ENCODE measurements around the gene MAPRE2.
A peak's percentile ranks its signal among the peaks of the same experiment; 100 is the strongest.

The MAPRE2 gene

DNA sequence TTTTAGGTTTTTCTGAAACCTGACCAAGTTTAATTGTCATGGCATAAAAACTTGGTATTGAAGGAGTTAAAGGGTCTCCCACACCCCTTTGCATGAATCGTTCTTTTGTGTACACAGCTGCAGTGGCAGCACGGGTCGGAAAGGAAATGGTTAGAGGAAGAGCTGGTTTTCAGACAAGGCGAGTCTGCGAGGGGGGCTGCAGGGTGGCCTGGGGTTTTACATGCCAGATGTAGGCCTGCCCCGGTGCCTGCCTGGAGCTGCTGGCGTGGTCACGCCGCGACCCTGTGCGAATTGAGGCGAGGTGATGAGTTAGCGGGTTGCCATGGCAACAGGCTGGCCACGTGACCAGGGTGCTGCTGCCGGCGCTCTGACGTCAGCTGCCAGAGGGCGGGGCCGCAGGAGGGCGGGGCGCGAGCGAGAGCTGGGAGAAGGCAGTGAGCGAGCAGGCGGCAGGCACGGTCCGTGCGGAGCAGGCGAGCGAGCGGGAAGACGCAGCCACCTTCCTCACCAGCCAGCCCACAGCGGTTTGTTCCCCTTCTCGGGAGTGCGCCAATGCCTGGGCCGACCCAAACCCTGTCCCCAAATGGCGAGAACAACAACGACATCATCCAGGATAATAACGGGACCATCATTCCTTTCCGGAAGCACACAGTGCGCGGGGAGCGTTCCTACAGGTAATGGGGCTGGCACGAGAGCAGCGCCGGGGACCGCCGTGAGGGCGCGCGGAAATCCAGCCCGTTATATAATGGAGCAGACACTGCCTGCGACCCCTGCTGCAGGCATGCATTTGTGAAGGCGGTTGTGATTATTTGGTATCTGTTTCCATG, at the start of gene MAPRE2:
Gene MAPRE2, plus strand, starts transcription at position 426 of the 827 bp plus-strand sequence. Its CDS starts 127 bp downstream, at position 553.
- Histone ChIP-seq H3K4me1 (ENCODE audit: control insufficient read depth in 2 of 2, insufficient read depth in 2 of 2, low read length in 2 of 2) (peaks cover 15 to 20% of the 10 kb centered on the region in 2 donors), H3K4me3 (ENCODE audit: low read length in 2 of 2) (peak within 1 kb of the TSS; percentile 76 to 98), H3K27me3 (ENCODE audit: control insufficient read depth in 2 of 2, insufficient read depth in 2 of 2, low read length in 2 of 2) (no peaks in the 10 kb centered on the region), H3K27ac (ENCODE audit: low read depth in 2 of 2, low read length in 2 of 2) (peak within 1 kb of the TSS; percentile 67 to 92), H3K9ac (ENCODE audit: low read depth in 1 of 2, low read length in 2 of 2) (peak within 1 kb of the TSS; percentile 63 to 87), H3K9me3 (ENCODE audit: control insufficient read depth in 2 of 2, low read length in 2 of 2) (no peaks in the 10 kb centered on the region), H3K36me3 (ENCODE audit: control insufficient read depth in 2 of 2, insufficient read depth in 2 of 2, low read length in 2 of 2) (no peaks in the 10 kb centered on the region)

- H3K4me3 ChIP-seq (ENCODE audit: low read length in 2 of 2), result no peak overlapping the region
- H3K27ac ChIP-seq (ENCODE audit: low read depth in 2 of 2, low read length in 2 of 2), result no peak overlapping the region
- peaks cover 0 to 6% of the 10 kb centered on the region in 2 donors for H3K36me3 ChIP-seq (ENCODE audit: control insufficient read depth in 2 of 2, insufficient read depth in 2 of 2, low read length in 2 of 2)
- no peaks in the 10 kb centered on the region for H3K9me3 ChIP-seq (ENCODE audit: control insufficient read depth in 2 of 2, low read length in 2 of 2)
- H3K9ac ChIP-seq (ENCODE audit: low read depth in 1 of 2, low read length in 2 of 2), result no peak overlapping the region
- H3K27me3 ChIP-seq (ENCODE audit: control insufficient read depth in 2 of 2, insufficient read depth in 2 of 2, low read length in 2 of 2), result no peaks in the 10 kb centered on the region
- no peaks in the 10 kb centered on the region for H3K4me1 ChIP-seq (ENCODE audit: control insufficient read depth in 2 of 2, insufficient read depth in 2 of 2, low read length in 2 of 2)
Measured at GRCh38 chr18:34991561-34991960, 49.7 kb upstream of the MAPRE2 start.

GRCh38 chr18:34993289-34993688, 47.9 kb upstream of the MAPRE2 start:
- Histone ChIP-seq H3K36me3 (ENCODE audit: control insufficient read depth in 2 of 2, insufficient read depth in 2 of 2, low read length in 2 of 2) (peaks cover 0 to 6% of the 10 kb centered on the region in 2 donors), H3K9me3 (ENCODE audit: control insufficient read depth in 2 of 2, low read length in 2 of 2) (no peaks in the 10 kb centered on the region), H3K27ac (ENCODE audit: low read depth in 2 of 2, low read length in 2 of 2) (no peak overlapping the region), H3K9ac (ENCODE audit: low read depth in 1 of 2, low read length in 2 of 2) (no peak overlapping the region), H3K27me3 (ENCODE audit: control insufficient read depth in 2 of 2, insufficient read depth in 2 of 2, low read length in 2 of 2) (no peaks in the 10 kb centered on the region), H3K4me1 (ENCODE audit: control insufficient read depth in 2 of 2, insufficient read depth in 2 of 2, low read length in 2 of 2) (no peaks in the 10 kb centered on the region), H3K4me3 (ENCODE audit: low read length in 2 of 2) (no peak overlapping the region)

DNA sequence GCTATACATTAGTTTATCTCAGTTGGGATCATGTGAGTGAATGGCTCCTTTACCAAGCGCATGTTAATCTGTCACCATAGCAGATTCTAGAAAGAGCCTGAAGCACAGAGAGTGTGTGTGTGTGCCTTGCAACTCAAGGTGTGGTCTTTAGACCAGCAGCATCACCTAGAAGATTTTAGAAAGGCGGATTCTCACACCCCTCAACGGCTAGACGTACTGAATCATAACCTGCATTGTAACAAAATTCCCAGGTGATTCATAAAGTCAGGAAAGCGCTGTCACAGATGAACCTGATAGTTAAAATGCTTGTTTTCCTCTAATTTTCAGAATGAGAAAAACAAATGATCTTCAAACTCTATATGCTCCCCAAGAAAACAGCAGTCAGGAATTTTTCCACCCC, 45.5 kb upstream of the MAPRE2 start:
- peaks cover 0 to 6% of the 10 kb centered on the region in 2 donors for H3K36me3 ChIP-seq (ENCODE audit: control insufficient read depth in 2 of 2, insufficient read depth in 2 of 2, low read length in 2 of 2)
- no peaks in the 10 kb centered on the region for H3K27me3 ChIP-seq (ENCODE audit: control insufficient read depth in 2 of 2, insufficient read depth in 2 of 2, low read length in 2 of 2)
- no peak overlapping the region for H3K27ac ChIP-seq (ENCODE audit: low read depth in 2 of 2, low read length in 2 of 2)
- no peaks in the 10 kb centered on the region for H3K9me3 ChIP-seq (ENCODE audit: control insufficient read depth in 2 of 2, low read length in 2 of 2)
- H3K4me1 ChIP-seq (ENCODE audit: control insufficient read depth in 2 of 2, insufficient read depth in 2 of 2, low read length in 2 of 2), result no peaks in the 10 kb centered on the region
- no peak overlapping the region for H3K4me3 ChIP-seq (ENCODE audit: low read length in 2 of 2)
- no peak overlapping the region for H3K9ac ChIP-seq (ENCODE audit: low read depth in 1 of 2, low read length in 2 of 2)

- Histone ChIP-seq H3K27ac (ENCODE audit: low read depth in 2 of 2, low read length in 2 of 2) (no peak overlapping the region), H3K9ac (ENCODE audit: low read depth in 1 of 2, low read length in 2 of 2) (no peak overlapping the region), H3K9me3 (ENCODE audit: control insufficient read depth in 2 of 2, low read length in 2 of 2) (no peaks in the 10 kb centered on the region)
Measured at GRCh38 chr18:34998661-34999060, 42.6 kb upstream of the MAPRE2 start.

DNA sequence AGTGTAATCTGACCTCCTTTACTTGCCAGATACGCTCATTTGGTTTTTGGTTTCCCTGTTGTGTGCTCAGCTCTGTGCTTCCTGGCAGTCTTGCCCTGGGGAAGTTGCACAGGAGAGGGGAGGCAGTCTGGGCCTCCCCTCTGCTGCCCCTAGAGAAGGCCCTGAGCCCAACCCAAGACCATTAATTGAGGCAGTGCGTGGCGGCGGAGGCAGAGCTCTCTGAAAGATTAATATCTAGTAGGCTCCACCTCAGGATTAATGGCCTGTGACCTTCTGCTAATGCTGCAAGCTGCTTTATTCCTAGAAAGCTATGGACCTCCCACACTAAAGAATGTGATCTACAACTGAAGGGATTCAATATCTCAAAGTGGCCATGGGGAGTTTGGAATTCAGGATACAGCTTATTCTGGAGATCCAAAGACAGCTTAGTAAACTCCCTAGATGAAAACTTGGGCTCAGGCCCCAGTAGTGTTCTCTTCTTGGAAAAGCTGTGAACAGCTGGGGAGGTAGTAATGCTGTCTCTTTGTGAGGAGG, 41.4 kb upstream of the MAPRE2 start:
- H3K4me1 ChIP-seq (ENCODE audit: control insufficient read depth in 2 of 2, insufficient read depth in 2 of 2, low read length in 2 of 2), result no peaks in the 10 kb centered on the region
- H3K36me3 ChIP-seq (ENCODE audit: control insufficient read depth in 2 of 2, insufficient read depth in 2 of 2, low read length in 2 of 2), result peaks cover 0 to 6% of the 10 kb centered on the region in 2 donors
- H3K9me3 ChIP-seq (ENCODE audit: control insufficient read depth in 2 of 2, low read length in 2 of 2), result no peaks in the 10 kb centered on the region
- no peaks in the 10 kb centered on the region for H3K27me3 ChIP-seq (ENCODE audit: control insufficient read depth in 2 of 2, insufficient read depth in 2 of 2, low read length in 2 of 2)
- H3K9ac ChIP-seq (ENCODE audit: low read depth in 1 of 2, low read length in 2 of 2), result no peak overlapping the region
- H3K4me3 ChIP-seq (ENCODE audit: low read length in 2 of 2), result no peak overlapping the region
- H3K27ac ChIP-seq (ENCODE audit: low read depth in 2 of 2, low read length in 2 of 2), result no peak overlapping the region

More at GRCh38 chr18:34998661-34999060, 42.6 kb upstream of the MAPRE2 start:
- Histone ChIP-seq H3K4me1 (ENCODE audit: control insufficient read depth in 2 of 2, insufficient read depth in 2 of 2, low read length in 2 of 2) (no peaks in the 10 kb centered on the region), H3K4me3 (ENCODE audit: low read length in 2 of 2) (no peak overlapping the region), H3K36me3 (ENCODE audit: control insufficient read depth in 2 of 2, insufficient read depth in 2 of 2, low read length in 2 of 2) (peaks cover 0 to 6% of the 10 kb centered on the region in 2 donors), H3K27me3 (ENCODE audit: control insufficient read depth in 2 of 2, insufficient read depth in 2 of 2, low read length in 2 of 2) (no peaks in the 10 kb centered on the region)

DNA sequence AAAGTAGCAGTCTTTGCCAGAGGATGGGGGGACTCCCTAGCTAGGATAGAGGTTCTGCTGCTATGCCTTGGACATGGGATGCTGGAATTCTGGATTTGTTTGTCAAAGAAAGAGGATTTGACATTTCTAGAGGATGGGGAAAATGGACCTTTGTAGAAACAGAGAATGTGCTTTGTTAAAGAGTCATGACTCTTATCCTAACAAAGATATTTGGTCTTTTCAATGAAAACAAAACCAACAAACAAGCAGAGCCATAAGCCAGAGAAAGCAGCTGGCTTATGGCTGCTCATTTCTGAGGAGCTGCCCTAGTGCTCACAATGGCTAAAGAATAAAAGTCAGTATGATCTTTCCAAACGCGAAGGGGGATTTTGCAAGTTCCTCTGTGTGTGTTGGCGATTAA, 40.8 kb upstream of the MAPRE2 start:
- H3K9ac ChIP-seq (ENCODE audit: low read depth in 1 of 2, low read length in 2 of 2), result no peak overlapping the region
- no peaks in the 10 kb centered on the region for H3K9me3 ChIP-seq (ENCODE audit: control insufficient read depth in 2 of 2, low read length in 2 of 2)
- no peak overlapping the region for H3K27ac ChIP-seq (ENCODE audit: low read depth in 2 of 2, low read length in 2 of 2)
- no peak overlapping the region for H3K4me3 ChIP-seq (ENCODE audit: low read length in 2 of 2)
- peaks cover 0 to 3% of the 10 kb centered on the region in 2 donors for H3K36me3 ChIP-seq (ENCODE audit: control insufficient read depth in 2 of 2, insufficient read depth in 2 of 2, low read length in 2 of 2)
- no peaks in the 10 kb centered on the region for H3K4me1 ChIP-seq (ENCODE audit: control insufficient read depth in 2 of 2, insufficient read depth in 2 of 2, low read length in 2 of 2)
- H3K27me3 ChIP-seq (ENCODE audit: control insufficient read depth in 2 of 2, insufficient read depth in 2 of 2, low read length in 2 of 2), result no peaks in the 10 kb centered on the region

GRCh38 chr18:35002120-35002519, 39.1 kb upstream of the MAPRE2 start:
- no peaks in the 10 kb centered on the region for H3K36me3 ChIP-seq (ENCODE audit: control insufficient read depth in 2 of 2, insufficient read depth in 2 of 2, low read length in 2 of 2)
- no peak overlapping the region for H3K9ac ChIP-seq (ENCODE audit: low read depth in 1 of 2, low read length in 2 of 2)
- H3K27me3 ChIP-seq (ENCODE audit: control insufficient read depth in 2 of 2, insufficient read depth in 2 of 2, low read length in 2 of 2), result no peaks in the 10 kb centered on the region
- no peak overlapping the region for H3K27ac ChIP-seq (ENCODE audit: low read depth in 2 of 2, low read length in 2 of 2)
- no peaks in the 10 kb centered on the region for H3K4me1 ChIP-seq (ENCODE audit: control insufficient read depth in 2 of 2, insufficient read depth in 2 of 2, low read length in 2 of 2)
- no peak overlapping the region for H3K4me3 ChIP-seq (ENCODE audit: low read length in 2 of 2)
- H3K9me3 ChIP-seq (ENCODE audit: control insufficient read depth in 2 of 2, low read length in 2 of 2), result no peaks in the 10 kb centered on the region

DNA sequence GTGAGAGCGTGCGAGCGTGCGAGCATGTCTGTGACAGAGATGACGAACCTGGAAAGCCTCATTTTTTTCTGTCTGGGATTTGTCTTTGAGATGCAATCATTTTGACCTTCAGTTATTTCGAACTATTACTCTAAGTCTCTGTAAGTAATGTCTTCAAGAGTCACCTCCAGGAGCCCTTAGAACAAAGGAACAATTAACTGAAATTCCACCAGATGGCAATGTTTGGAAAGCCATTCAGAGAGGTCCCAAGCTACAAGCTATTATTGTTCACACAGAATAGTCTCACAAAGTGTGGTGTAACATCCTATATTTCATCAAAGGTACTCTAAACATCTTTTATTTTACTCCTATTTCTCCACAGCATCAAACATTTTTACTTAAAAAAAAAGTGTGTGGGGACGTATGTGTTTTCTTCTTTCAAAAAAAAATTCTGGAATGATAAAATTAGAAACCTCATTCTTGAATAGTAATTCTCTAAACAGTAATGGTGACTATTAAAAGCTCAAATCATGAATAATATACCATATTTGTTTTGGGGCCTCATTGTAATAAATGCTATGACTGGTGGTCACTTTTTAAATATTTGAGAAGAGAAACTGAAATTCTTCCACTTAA, 35.1 kb upstream of the MAPRE2 start:
- Histone ChIP-seq H3K27me3 (ENCODE audit: control insufficient read depth in 2 of 2, insufficient read depth in 2 of 2, low read length in 2 of 2) (no peaks in the 10 kb centered on the region), H3K4me3 (ENCODE audit: low read length in 2 of 2) (no peak overlapping the region), H3K36me3 (ENCODE audit: control insufficient read depth in 2 of 2, insufficient read depth in 2 of 2, low read length in 2 of 2) (no peaks in the 10 kb centered on the region)

GRCh38 chr18:35010156-35010555, 31.1 kb upstream of the MAPRE2 start:
- Histone ChIP-seq H3K4me3 (ENCODE audit: low read length in 2 of 2) (no peak overlapping the region), H3K27me3 (ENCODE audit: control insufficient read depth in 2 of 2, insufficient read depth in 2 of 2, low read length in 2 of 2) (no peaks in the 10 kb centered on the region), H3K4me1 (ENCODE audit: control insufficient read depth in 2 of 2, insufficient read depth in 2 of 2, low read length in 2 of 2) (no peaks in the 10 kb centered on the region), H3K27ac (ENCODE audit: low read depth in 2 of 2, low read length in 2 of 2) (no peak overlapping the region), H3K9me3 (ENCODE audit: control insufficient read depth in 2 of 2, low read length in 2 of 2) (no peaks in the 10 kb centered on the region), H3K36me3 (ENCODE audit: control insufficient read depth in 2 of 2, insufficient read depth in 2 of 2, low read length in 2 of 2) (no peaks in the 10 kb centered on the region), H3K9ac (ENCODE audit: low read depth in 1 of 2, low read length in 2 of 2) (no peak overlapping the region)

More for the DNA sequence above, 35.1 kb upstream of the MAPRE2 start:
- Histone ChIP-seq H3K9me3 (ENCODE audit: control insufficient read depth in 2 of 2, low read length in 2 of 2) (no peaks in the 10 kb centered on the region), H3K9ac (ENCODE audit: low read depth in 1 of 2, low read length in 2 of 2) (no peak overlapping the region), H3K4me1 (ENCODE audit: control insufficient read depth in 2 of 2, insufficient read depth in 2 of 2, low read length in 2 of 2) (no peaks in the 10 kb centered on the region), H3K27ac (ENCODE audit: low read depth in 2 of 2, low read length in 2 of 2) (no peak overlapping the region)

All from mucosa of rectum (tissue), 2 donors.